Measurements from ENCODE around the gene PTRHD1.

PTRHD1 gene

GRCh38 chr2:24766609-24767008 lies 26.6 kb downstream of the PTRHD1 start:
- no peak overlapping the region for H4K8ac ChIP-seq (ENCODE audit: low read depth, low read length)
- H2AK5ac ChIP-seq (ENCODE audit: low read depth, low read length) = no peak overlapping the region
- DNase-seq (ENCODE audit: low spot score) = no peak
- no peak overlapping the region for H3K9ac ChIP-seq (ENCODE audit: low read depth, low read length, poor library complexity)
- H2AFZ ChIP-seq (ENCODE audit: low read length) = no peak overlapping the region
- H4K91ac ChIP-seq (ENCODE audit: low read depth, low read length, poor library complexity) = no peak overlapping the region
- H3K36me3 ChIP-seq (replicated peaks in 1 of 2; ENCODE audit: control insufficient read depth in 2 of 2, insufficient read depth in 2 of 2, low read length in 2 of 2) = peaks cover 10 to 61% of the 10 kb centered on the region in 2 donors
- no peak overlapping the region for H2BK120ac ChIP-seq (ENCODE audit: low read depth, low read length)
- H2BK5ac ChIP-seq (ENCODE audit: low read length) = no peak overlapping the region
- H3K4me1 ChIP-seq (ENCODE audit: control insufficient read depth in 2 of 2, insufficient read depth in 1 of 2, low read depth in 1 of 2, low read length in 2 of 2) = peaks cover 0 to 3% of the 10 kb centered on the region in 2 donors
- H3K23ac ChIP-seq (ENCODE audit: low read depth, low read length, poor library complexity) = no peak overlapping the region
- no peak overlapping the region for H2BK12ac ChIP-seq (ENCODE audit: low read length)
- no peak overlapping the region for H3K4me3 ChIP-seq (ENCODE audit: low read length in 2 of 2)
- no peak overlapping the region for H3K27ac ChIP-seq (replicated peaks; ENCODE audit: low read length)
- no peak overlapping the region for H3K18ac ChIP-seq (ENCODE audit: low read length)
- no peaks in the 10 kb centered on the region for H3K79me1 ChIP-seq (ENCODE audit: low read depth, low read length)
- no peak overlapping the region for H3K4ac ChIP-seq (ENCODE audit: low read length)
- H3K4me2 ChIP-seq (ENCODE audit: insufficient read depth, low read length, poor library complexity, severe bottlenecking) = no peak overlapping the region
- H2BK15ac ChIP-seq (ENCODE audit: low read length) = no peak overlapping the region
- H3K9me3 ChIP-seq (replicated peaks in 1 of 2; ENCODE audit: control insufficient read depth in 2 of 2, insufficient read depth in 1 of 2, low read depth in 1 of 2, low read length in 2 of 2) = peaks cover 2 to 11% of the 10 kb centered on the region in 2 donors
- H3K14ac ChIP-seq (ENCODE audit: low read length) = no peak overlapping the region
- H3K27me3 ChIP-seq (ENCODE audit: control insufficient read depth in 3 of 3, insufficient read depth in 3 of 3, low read depth in 1 of 3, low read length in 3 of 3) = no peaks in the 10 kb centered on the region
- WGBS, 2 donors (ENCODE audit: extremely low coverage in 2 of 2, insufficient read length in 2 of 2, insufficient replicate concordance in 1 of 2) = no CpG with 5 or more reads among the region's 6 CpGs

GRCh38 chr2:24763843-24764242 lies 29.3 kb downstream of the PTRHD1 start:
- no peak overlapping the region for H2AFZ ChIP-seq (ENCODE audit: low read length)
- H3K14ac ChIP-seq (ENCODE audit: low read length) = no peak overlapping the region
- no peak overlapping the region for H3K23ac ChIP-seq (ENCODE audit: low read depth, low read length, poor library complexity)
- H2BK120ac ChIP-seq (ENCODE audit: low read depth, low read length) = no peak overlapping the region
- H3K27me3 ChIP-seq (ENCODE audit: control insufficient read depth in 3 of 3, insufficient read depth in 3 of 3, low read depth in 1 of 3, low read length in 3 of 3) = no peaks in the 10 kb centered on the region
- H3K4ac ChIP-seq (ENCODE audit: low read length) = no peak overlapping the region
- H3K79me1 ChIP-seq (ENCODE audit: low read depth, low read length) = no peaks in the 10 kb centered on the region
- no peak for DNase-seq (ENCODE audit: low spot score)
- H2AK5ac ChIP-seq (ENCODE audit: low read depth, low read length) = no peak overlapping the region
- peaks cover 0 to 6% of the 10 kb centered on the region in 2 donors for H3K9me3 ChIP-seq (replicated peaks in 1 of 2; ENCODE audit: control insufficient read depth in 2 of 2, insufficient read depth in 1 of 2, low read depth in 1 of 2, low read length in 2 of 2)
- no peak overlapping the region for H3K9ac ChIP-seq (ENCODE audit: low read depth, low read length, poor library complexity)
- no peak overlapping the region for H4K91ac ChIP-seq (ENCODE audit: low read depth, low read length, poor library complexity)
- peaks cover 0 to 3% of the 10 kb centered on the region in 2 donors for H3K4me1 ChIP-seq (ENCODE audit: control insufficient read depth in 2 of 2, insufficient read depth in 1 of 2, low read depth in 1 of 2, low read length in 2 of 2)
- no CpG with 5 or more reads among the region's 4 CpGs for WGBS, 2 donors (ENCODE audit: extremely low coverage in 2 of 2, insufficient read length in 2 of 2, insufficient replicate concordance in 1 of 2)
- no peak overlapping the region for H2BK12ac ChIP-seq (ENCODE audit: low read length)
- H2BK15ac ChIP-seq (ENCODE audit: low read length) = no peak overlapping the region
- no peak overlapping the region for H2BK5ac ChIP-seq (ENCODE audit: low read length)
- H3K18ac ChIP-seq (ENCODE audit: low read length) = no peak overlapping the region
- H3K27ac ChIP-seq (replicated peaks; ENCODE audit: low read length) = no peak overlapping the region
- H4K8ac ChIP-seq (ENCODE audit: low read depth, low read length) = no peak overlapping the region
- peaks cover 6 to 67% of the 10 kb centered on the region in 2 donors for H3K36me3 ChIP-seq (replicated peaks in 1 of 2; ENCODE audit: control insufficient read depth in 2 of 2, insufficient read depth in 2 of 2, low read length in 2 of 2)
- no peak overlapping the region for H3K4me3 ChIP-seq (ENCODE audit: low read length in 2 of 2)
- H3K4me2 ChIP-seq (ENCODE audit: insufficient read depth, low read length, poor library complexity, severe bottlenecking) = no peak overlapping the region

GRCh38 chr2:24762518-24762917 lies 30.7 kb downstream of the PTRHD1 start:
- Histone ChIP-seq H3K4me2 (ENCODE audit: insufficient read depth, low read length, poor library complexity, severe bottlenecking) (no peak overlapping the region), H3K4me1 (ENCODE audit: control insufficient read depth in 2 of 2, insufficient read depth in 1 of 2, low read depth in 1 of 2, low read length in 2 of 2) (peaks cover 0 to 3% of the 10 kb centered on the region in 2 donors), H3K36me3 (replicated peaks in 1 of 2; ENCODE audit: control insufficient read depth in 2 of 2, insufficient read depth in 2 of 2, low read length in 2 of 2) (peaks cover 8 to 67% of the 10 kb centered on the region in 2 donors), H2AK5ac (ENCODE audit: low read depth, low read length) (no peak overlapping the region), H3K4me3 (ENCODE audit: low read length in 2 of 2) (no peak overlapping the region), H2BK15ac (ENCODE audit: low read length) (no peak overlapping the region), H2BK120ac (ENCODE audit: low read depth, low read length) (no peak overlapping the region), H3K18ac (ENCODE audit: low read length) (no peak overlapping the region), H3K9me3 (replicated peaks in 1 of 2; ENCODE audit: control insufficient read depth in 2 of 2, insufficient read depth in 1 of 2, low read depth in 1 of 2, low read length in 2 of 2) (peaks cover 0 to 6% of the 10 kb centered on the region in 2 donors), H3K14ac (ENCODE audit: low read length) (no peak overlapping the region), H3K27me3 (ENCODE audit: control insufficient read depth in 3 of 3, insufficient read depth in 3 of 3, low read depth in 1 of 3, low read length in 3 of 3) (no peaks in the 10 kb centered on the region), H3K9ac (ENCODE audit: low read depth, low read length, poor library complexity) (no peak overlapping the region), H2BK5ac (ENCODE audit: low read length) (no peak overlapping the region), H4K8ac (ENCODE audit: low read depth, low read length) (no peak overlapping the region), H3K27ac (replicated peaks; ENCODE audit: low read length) (no peak overlapping the region), H2AFZ (ENCODE audit: low read length) (no peak overlapping the region), H3K23ac (ENCODE audit: low read depth, low read length, poor library complexity) (no peak overlapping the region), H3K79me1 (ENCODE audit: low read depth, low read length) (no peaks in the 10 kb centered on the region), H2BK12ac (ENCODE audit: low read length) (no peak overlapping the region), H3K4ac (ENCODE audit: low read length) (no peak overlapping the region), H4K91ac (ENCODE audit: low read depth, low read length, poor library complexity) (no peak overlapping the region)
- no peak for DNase-seq (ENCODE audit: low spot score)
- no CpG with 5 or more reads among the region's 2 CpGs for WGBS, 2 donors (ENCODE audit: extremely low coverage in 2 of 2, insufficient read length in 2 of 2, insufficient replicate concordance in 1 of 2)

GRCh38 chr2:24761866-24762265 lies 31.3 kb downstream of the PTRHD1 start:
- H3K79me1 ChIP-seq (ENCODE audit: low read depth, low read length) = no peaks in the 10 kb centered on the region
- no peak for DNase-seq (ENCODE audit: low spot score)
- no peak overlapping the region for H3K4me2 ChIP-seq (ENCODE audit: insufficient read depth, low read length, poor library complexity, severe bottlenecking)

More at GRCh38 chr2:24761866-24762265, 31.3 kb downstream of the PTRHD1 start:
- Histone ChIP-seq H2AFZ (ENCODE audit: low read length) (no peak overlapping the region), H2BK15ac (ENCODE audit: low read length) (no peak overlapping the region), H4K91ac (ENCODE audit: low read depth, low read length, poor library complexity) (no peak overlapping the region), H3K18ac (ENCODE audit: low read length) (no peak overlapping the region), H3K9me3 (replicated peaks in 1 of 2; ENCODE audit: control insufficient read depth in 2 of 2, insufficient read depth in 1 of 2, low read depth in 1 of 2, low read length in 2 of 2) (peaks cover 0 to 6% of the 10 kb centered on the region in 2 donors), H3K4ac (ENCODE audit: low read length) (no peak overlapping the region), H4K8ac (ENCODE audit: low read depth, low read length) (no peak overlapping the region), H3K36me3 (replicated peaks in 1 of 2; ENCODE audit: control insufficient read depth in 2 of 2, insufficient read depth in 2 of 2, low read length in 2 of 2) (peaks cover 8 to 67% of the 10 kb centered on the region in 2 donors), H3K27ac (replicated peaks; ENCODE audit: low read length) (no peak overlapping the region), H2AK5ac (ENCODE audit: low read depth, low read length) (no peak overlapping the region), H2BK120ac (ENCODE audit: low read depth, low read length) (no peak overlapping the region), H3K14ac (ENCODE audit: low read length) (no peak overlapping the region), H3K23ac (ENCODE audit: low read depth, low read length, poor library complexity) (no peak overlapping the region), H3K9ac (ENCODE audit: low read depth, low read length, poor library complexity) (no peak overlapping the region), H3K27me3 (ENCODE audit: control insufficient read depth in 3 of 3, insufficient read depth in 3 of 3, low read depth in 1 of 3, low read length in 3 of 3) (no peaks in the 10 kb centered on the region), H2BK5ac (ENCODE audit: low read length) (no peak overlapping the region), H3K4me3 (ENCODE audit: low read length in 2 of 2) (no peak overlapping the region), H2BK12ac (ENCODE audit: low read length) (no peak overlapping the region), H3K4me1 (ENCODE audit: control insufficient read depth in 2 of 2, insufficient read depth in 1 of 2, low read depth in 1 of 2, low read length in 2 of 2) (peaks cover 0 to 3% of the 10 kb centered on the region in 2 donors)
- WGBS, 2 donors (ENCODE audit: extremely low coverage in 2 of 2, insufficient read length in 2 of 2, insufficient replicate concordance in 1 of 2) = no CpG with 5 or more reads among the region's 5 CpGs

Data from neuronal stem cell (in vitro differentiated cells).